Stimulated activated CD4-positive, alpha-beta T cell treated with anti-CD3 and anti-CD28 coated beads, TNF-alpha, amount 100 ng/mL, for 4 hours (primary cell): ENCODE results near the gene WRNIP1.

ENCODE experiments used
- DNase-seq, 3 experiments: peaks; one replicate each; pipeline ENCODE4 v3.0.0-alpha.2; 2020; ENCODE audit warnings: low read depth in 3 of 3

WRNIP1 gene

DNA sequence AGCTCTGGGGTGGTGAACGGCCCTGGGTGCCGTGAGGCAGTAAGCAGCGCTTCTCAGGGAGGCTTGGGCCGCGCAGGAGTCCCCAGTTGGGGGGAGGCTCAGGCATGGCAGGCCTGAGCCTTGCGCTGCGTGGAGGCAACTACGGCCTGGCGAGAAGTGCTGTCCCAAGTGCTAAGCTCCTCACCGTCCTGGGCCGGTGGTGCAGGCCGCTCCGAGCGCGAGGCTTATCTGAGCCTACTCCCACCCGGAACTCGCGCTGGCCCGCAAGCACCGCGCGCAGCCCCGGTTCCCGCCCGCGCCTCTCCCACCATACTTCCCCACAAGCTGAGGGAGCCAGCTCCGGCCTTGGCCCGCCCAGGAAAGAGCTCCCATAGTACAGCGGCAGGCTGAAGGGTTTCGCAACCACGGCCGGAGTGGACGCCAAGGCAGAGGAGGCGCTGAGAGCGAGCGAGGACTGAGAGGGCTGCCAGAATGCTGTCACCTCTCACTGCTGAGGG is 1.8 kb upstream of the WRNIP1 start:
- DNase-seq = no peak

DNA sequence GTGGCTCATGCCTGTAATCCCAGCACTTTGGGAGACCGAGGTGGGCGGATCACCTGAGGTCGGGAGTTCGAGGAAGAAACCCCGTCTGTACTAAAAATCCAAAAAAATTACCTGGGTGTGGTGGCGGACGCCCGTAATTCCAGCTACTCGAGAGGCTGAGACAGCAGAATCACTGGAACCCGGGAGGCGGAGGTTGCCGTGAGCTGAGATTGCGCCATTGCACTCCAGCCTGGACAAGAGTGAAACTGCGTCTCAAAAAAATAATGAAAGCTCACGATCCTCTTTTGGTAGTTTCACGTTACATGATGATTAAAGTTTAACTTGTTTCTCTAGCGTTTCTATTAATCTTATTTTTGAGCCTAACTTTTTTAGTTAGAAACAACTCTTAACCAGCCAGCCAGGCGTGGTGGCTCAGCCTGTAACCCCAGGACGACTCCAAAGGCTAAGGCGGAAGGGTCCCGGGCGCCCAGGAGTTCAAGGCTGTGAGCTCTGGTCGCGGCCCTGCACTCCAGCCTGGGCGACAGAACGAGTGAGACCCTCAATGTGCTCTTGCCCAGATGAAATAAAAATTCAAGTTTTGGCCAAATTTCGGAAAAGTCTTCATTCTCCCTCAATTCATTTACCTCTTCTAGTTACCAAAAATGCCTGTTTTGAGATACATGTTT is 1.2 kb upstream of the WRNIP1 start:
- no peak for DNase-seq

DNA sequence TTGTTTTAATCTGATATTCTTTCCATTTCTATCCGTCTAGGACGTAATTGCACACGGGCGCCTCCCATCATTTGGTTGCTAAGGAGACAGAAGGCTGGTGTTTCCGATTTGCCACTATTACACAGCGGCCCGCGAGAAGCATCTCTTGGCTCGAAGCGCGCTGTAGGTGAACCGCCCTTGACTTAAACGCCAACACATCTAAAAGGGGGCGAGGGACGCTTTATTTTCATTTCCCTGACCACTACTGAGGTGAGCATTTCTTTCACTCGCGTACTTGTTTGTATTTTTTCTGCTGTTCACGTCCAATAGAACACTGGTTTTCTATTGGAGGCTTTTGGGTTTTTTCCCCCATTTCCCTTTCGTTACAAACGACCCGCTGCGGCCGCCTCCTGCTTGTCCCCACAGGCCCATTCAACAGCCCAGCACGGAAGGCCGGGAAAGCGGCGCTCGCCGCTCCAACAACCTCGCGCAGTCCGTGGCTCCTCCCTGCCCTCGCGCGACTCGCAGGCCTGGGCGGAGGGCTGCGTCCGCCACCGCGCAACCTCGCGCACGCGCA is 505 bp upstream of the WRNIP1 start:
- DNase-seq = peak in 2 of 3 experiments; percentile 35 to 37

DNA sequence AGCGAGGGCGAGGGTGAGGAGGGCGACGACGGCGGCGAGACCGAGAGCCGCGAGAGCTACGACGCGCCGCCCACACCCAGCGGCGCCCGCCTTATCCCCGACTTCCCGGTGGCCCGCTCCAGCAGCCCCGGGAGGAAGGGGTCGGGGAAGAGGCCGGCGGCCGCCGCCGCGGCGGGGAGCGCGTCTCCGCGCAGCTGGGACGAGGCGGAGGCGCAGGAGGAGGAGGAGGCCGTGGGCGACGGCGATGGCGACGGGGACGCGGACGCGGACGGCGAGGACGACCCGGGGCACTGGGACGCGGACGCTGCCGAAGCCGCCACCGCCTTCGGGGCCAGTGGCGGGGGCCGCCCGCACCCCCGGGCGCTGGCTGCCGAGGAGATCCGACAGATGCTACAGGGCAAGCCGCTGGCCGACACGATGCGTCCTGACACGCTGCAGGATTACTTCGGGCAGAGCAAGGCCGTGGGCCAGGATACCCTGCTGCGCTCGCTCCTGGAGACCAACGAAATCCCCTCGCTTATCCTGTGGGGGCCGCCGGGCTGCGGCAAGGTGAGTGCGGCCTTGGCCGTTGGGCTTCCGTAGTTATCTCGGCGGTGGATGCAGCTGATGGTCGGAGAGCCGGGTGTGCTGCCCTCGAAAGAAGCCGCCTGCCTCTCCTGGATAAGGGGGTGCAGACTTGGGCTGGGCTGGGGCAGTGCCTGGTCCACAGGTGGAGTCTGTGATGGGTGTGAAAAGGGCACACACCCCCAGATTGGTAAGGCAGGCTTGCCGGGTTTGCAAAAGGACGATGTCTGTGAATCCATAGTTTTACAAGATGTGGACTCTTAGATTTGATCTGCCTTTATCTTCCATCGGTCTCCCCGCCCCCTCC is 938 bp downstream of the WRNIP1 start:
- peak in 1 of 3 experiments; percentile 13 for DNase-seq

DNA sequence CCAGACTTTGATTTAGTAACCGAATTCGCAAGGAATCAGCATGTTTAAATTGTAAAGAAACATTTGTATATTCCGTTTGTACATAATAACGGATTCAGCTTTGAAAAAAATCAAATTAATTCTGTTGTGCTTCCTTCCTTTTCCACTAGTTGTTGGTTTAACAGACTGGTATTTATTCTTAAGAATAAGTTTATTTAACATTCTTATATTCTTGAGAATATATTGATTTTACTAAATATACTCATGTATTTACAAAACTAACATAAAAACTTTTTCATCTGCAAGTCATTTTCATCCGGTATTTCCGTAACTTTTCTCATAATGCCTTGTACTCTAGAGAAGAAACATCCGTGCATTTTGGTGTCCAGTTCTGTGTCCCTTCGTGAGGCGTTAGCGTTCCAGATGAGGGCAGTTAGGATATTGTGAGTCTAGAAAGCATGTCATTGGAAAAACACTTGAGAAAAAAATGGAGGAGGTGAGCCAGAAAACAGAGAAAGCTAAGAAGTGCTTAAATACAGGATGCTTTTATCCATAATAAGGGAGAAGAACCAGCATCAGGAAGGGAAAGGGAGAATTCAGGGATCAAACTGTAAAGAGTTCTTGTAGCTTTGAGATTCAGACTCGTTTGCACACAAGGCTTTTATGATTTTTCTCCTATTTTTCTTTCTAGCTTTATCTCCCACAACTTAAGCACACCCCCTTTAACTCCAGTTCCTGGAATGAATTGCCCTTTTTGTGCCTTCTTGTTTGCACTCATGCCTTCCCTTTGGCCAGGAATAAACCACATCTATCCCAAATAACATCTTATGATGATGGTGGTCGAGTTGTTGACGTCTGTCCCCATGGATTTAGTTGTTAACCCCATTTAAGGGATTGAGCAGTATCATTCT is 1.8 kb downstream of the WRNIP1 start:
- no peak for DNase-seq

DNA sequence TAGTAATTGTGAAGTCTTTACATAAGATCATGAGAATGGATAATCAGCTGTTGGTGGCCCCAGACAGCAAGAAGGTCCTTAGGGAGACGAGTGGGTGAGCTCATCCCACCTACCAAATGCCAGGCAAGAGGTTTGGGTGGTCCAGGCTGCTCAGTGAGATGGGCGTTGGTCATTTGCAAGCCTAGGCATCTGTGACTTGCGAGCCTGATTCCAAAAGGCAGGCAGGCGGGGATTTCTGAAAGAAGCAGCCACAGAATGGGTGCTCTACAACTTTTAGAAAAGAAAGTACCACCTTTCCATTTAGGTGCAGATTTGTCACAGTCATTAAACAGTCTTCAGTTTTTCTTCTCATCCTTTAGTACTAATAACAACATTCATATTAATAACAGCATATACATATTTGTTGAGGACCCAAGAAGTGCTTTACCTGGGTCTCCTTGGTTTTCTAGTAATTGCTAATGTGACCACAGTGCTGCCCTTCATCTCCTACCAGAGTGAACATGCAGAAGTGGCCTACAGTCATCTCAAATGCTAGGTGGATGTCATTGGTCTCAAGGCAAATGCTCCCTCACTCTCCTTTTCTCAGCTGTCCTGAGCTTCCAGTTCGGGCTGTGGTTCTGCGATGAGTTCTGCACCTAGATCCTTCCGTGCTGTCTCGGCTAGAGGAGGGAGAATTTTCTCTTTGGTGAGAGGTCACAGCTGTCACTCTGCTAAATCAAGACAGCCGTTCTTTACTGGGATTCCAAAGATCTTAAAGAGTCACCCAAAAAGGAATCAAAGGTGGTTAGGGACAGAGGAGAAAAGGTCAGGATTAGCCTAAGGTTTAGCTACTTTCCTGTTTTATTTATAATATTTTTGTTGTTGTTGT is 2.7 kb downstream of the WRNIP1 start:
- DNase-seq = no peak

DNA sequence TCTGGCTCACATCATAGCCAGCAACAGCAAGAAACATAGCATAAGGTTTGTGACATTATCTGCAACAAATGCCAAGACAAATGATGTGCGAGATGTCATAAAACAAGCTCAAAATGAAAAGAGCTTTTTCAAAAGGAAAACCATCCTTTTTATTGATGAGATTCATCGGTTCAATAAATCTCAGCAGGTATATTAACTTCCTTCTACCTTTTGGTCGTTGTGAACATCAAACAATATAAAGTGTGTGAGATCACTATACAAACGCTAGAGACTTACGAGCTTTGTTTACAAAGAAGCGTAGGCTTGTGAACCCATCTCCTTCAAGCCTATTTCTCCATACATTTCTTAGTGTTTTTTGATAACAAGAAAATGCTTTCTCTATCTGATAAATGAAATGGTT is 3.5 kb downstream of the WRNIP1 start:
- DNase-seq = no peak

DNA sequence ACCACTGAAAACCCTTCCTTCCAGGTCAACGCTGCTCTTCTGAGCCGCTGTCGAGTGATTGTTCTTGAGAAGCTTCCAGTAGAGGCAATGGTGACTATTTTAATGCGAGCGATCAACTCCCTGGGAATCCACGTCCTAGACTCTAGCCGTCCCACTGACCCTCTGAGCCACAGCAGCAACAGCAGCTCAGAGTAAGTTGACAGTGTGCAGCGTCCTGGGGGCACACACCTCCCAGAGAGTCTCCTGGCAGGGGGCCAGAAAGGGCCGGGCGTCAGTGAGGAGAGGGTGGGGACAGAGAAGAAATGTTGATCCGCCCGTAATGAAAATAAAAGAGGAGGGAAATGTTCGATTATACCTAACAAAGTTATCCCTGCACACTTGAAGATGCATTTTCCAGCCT is 5.0 kb downstream of the WRNIP1 start:
- no peak for DNase-seq

DNA sequence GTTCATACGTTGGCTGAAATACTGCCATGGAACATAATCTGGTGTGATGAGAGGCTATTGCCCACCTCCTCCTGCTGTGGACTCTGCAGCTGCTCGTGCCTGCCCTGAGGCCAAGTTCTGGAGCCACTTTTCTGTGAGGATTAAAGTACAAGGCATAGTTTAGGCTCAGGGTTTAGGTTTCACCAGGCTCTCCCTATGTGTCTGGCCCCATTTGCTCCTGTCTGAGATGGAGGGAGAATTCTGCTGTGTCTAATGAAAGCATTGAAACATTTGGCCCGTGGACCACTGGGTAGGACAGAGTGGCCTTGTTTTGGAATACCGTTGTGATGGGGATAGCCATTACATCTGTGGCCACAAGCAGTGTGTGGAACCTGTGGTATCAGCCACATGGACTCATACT is 5.9 kb downstream of the WRNIP1 start:
- DNase-seq = no peak

DNA sequence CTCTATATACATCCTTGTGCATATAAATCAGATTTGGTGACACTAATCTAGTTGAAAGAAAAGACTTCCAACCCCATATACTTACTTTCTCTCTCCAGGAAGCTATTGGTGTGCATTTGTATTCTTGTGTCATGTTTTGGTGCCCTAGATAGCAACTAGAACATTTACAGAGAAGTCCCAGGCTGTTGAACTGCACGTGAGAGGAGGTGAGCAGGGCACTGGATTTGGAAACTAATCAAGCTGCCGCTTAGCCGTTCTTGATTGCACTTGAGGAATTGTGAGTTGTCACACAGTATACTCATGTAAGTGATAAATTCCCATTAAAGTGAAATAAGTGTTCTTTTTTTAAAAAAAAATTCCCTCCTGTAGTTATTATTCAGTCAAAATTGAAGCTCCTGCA is 7.6 kb downstream of the WRNIP1 start:
- DNase-seq = no peak

DNA sequence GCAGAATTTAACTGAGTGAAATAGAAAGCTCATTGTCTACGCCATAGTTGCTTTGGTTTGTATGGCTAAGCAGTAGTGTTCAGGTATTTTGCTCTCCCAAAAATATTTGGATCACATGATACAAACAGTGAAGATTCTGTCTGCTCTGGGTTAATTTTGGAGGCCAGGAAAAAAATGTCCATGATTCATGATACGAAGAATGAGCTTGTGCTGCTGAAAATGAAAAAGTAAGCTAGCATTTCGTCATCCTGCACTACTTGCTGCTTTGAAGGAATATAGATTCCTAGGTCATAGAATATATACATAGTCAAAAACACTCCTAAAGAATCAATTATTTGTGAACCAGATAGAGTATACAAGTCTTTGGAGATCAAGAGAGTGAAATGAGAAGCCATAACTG is 8.3 kb downstream of the WRNIP1 start:
- no peak for DNase-seq

DNA sequence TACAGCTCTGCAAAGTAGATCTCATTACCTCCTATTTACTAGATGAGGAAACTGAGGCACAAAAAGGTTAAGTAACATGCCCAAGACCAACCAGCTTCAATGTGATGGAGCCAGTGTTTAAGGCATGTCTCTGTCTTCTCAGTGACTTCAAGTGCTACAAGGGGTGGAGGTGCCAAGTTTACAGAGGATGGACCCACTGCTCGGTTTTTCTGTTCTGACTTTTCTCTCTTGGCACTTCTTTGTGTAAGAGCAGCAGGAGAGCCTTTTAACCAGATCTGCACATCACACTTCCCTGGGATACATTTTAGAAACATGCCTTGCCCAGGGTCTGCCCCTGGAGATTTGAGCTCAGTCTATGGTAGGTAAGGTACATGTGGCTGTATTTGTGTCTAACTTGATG is 9.8 kb downstream of the WRNIP1 start:
- DNase-seq = no peak

DNA sequence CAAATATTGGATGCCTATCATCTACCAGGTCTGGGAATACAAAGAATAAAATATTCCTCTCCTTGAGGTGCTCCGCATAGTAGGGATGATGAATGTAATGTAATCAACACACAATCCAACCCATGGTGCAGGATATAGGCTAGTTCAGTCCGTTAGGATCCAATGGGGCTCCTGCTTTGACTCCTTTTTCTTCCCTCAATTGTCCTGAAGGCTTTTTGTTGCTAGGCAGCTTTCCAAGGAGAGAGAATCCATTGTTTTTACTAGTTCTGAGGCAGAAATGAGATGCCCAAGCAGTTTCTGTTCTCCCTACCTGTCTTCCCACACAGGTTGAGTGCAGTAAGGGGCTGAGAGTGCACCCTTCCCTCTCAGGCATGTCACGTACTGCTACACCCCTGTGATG is 12.1 kb downstream of the WRNIP1 start:
- no peak for DNase-seq

DNA sequence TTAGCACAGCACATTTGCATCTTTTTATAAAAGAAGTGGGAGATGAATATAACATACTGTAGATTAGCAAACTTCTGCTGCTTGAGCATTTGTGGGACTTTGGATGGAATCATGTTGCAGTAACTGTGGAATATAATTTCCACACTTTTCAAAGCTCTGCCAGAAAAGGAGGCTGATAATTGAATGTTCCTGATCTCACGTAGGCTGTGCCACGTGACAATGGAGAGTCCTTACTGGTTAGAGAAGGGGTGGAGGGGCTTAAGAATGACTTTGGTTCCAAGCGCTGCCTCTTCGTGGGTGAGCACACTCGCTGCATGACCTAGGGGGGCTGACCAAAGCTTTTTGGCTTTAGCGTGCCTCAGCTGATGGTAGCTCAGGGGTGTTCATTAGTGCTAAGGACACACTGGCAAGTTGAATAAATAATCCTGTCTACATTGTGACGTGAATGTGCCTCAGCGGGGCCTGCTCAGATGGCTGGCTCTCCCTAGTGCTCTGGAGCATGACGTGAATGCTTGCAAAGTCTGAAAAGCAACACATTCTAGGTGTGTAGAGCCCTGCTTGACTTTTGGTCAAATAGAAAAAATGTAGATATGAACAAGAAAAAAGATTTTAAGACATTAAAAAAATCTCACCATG is 15.0 kb downstream of the WRNIP1 start:
- DNase-seq = no peak

DNA sequence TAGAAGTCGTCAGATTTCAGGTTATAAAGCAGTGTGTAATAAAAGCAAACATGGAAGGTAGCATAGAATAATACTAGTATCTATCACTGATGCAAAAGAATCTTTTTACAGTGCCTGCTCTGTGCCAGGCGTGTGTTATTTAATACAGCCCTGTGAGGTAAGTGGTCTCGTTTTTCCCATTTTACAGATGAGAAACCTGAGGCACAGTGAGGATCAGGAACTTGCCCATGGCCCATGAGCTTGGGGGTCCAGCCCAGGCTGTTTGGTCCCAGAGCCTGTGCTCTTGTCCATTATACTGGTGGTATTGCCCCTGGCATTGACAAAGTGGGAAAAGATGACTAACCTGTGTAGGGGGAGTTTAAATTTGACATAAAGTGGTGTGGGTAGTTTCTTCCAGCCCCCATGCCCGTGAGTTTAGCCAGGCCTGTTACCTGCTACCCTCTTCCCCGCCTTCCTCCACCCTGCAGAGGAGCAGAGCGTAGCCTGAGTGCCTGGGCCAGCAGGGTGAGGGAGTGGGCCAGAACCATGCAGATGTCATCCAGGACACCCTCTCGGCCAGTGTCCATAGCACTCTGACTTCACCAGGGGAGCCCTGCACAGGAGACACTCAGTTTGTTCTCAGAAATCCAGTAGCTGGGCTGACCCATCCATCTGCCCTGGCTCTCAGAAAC is 16.6 kb downstream of the WRNIP1 start:
- DNase-seq = no peak

DNA sequence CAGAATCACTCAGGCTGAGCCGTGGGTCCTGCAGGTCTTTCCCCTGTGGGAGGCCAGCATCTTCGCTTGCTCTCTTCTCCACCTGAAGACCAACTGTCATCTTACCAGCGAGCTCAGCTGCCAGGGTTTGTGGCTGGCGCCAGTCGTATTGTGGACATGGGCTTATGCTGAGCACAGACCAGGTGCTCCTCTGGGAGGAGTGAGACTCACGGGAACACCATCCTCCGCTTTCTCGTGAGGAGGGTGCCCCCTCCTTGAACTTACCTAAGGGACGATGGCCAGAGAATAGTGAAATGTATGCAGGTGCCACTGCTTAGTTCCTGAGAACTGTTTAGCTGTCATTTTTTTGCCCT is 17.1 kb downstream of the WRNIP1 start:
- no peak for DNase-seq

DNA sequence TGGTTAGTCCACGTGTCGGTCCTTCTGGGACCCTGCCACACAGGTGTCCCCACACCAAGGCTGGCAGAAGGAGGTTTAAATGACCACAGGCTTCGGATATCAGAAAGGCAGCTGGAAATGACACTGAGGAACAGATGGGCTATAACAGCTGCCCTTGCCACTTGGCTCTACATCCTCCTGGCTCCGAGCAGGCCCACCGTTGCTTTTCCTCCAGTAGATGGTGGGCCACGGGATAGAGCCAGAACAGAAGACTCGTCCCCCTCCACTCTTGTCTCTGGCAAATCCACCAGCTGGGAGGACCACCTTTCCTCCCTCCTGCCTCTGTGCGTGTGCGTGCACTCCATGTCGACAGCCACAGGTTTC is 17.6 kb downstream of the WRNIP1 start:
- no peak for DNase-seq

DNA sequence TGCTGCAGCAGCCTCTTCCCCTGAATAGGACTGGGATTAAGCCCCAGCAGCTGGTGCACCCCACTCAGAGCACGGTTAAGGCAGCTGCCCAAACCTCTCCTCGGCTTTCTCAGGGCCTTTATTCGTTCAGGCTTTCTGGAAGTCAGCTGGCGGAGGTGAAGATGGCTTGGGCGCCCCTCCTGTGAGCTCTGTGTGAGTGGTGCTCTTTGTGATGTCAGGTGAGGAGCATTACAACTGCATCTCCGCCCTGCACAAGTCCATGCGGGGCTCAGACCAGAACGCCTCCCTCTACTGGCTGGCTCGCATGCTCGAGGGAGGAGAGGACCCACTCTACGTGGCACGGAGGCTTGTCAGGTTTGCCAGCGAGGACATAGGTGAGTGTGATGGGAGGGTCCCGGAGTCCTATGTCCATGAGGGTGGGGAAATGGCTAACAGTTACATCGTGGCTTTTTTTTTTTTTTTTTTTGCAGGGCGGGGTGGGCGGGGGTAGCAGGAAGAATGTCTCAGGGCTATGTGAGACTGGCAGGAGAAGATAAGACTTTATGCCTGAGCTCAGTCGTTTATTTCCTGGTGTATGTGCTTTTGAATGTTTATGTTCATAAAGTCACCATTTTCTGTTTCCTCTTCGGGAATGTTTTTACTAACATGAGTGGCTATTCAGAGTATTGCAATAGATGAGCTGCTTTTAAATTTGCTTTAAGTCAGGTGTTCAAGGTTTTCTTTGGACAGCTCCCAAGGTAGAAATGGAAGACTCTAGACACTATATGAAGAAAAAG is 18.2 kb downstream of the WRNIP1 start:
- DNase-seq = no peak

DNA sequence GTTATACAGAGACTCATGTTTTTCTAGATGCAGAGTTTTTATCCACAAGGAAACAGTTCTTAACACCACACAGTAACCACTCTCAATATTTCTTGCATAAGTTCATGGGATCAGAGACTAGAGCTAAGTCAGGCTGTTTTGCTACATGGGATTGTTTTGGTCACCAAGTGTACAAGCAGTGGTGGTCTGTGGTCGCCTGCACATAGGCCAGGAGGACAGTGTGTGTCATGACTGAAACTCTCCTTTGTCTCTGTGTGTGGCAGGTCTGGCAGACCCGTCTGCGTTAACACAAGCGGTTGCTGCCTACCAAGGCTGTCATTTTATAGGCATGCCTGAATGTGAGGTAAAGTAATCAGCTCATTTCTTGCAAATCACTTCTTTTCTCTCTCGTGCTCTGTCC is 18.9 kb downstream of the WRNIP1 start:
- no peak for DNase-seq
